Neural crest cell (in vitro differentiated cells): ENCODE data around the gene ZNF710. TPM values are rescaled to one million over a fixed set of nuclear protein-coding genes. Genes with fewer than 3 reads are reported as not detected.
A peak's percentile ranks its signal among the peaks of the same experiment; 100 is the strongest.

Experiments
- DNase-seq: peaks from one replicate; pipeline ENCODE4 v3.0.0; 2021; ENCODE audit warnings: low read depth, mixed read lengths, low spot score
- H3K27ac Mint-ChIP-seq: one replicate; pipeline ENCODE4 v1.8.0; 2021; ENCODE audit warnings: mild to moderate bottlenecking, mixed read lengths; ENCODE audit not compliant: unreplicated experiment
- H3K27me3 Mint-ChIP-seq: 2 replicates; pipeline ENCODE4 v1.8.0; 2021; ENCODE audit warnings: low read depth, mild to moderate bottlenecking, mixed read lengths
- H3K36me3 Mint-ChIP-seq: 2 replicates; pipeline ENCODE4 v1.8.0; 2021; ENCODE audit warnings: low read depth, mild to moderate bottlenecking, mixed read lengths
- H3K4me1 Mint-ChIP-seq: 2 replicates; pipeline ENCODE4 v1.8.0; 2021; ENCODE audit warnings: mixed read lengths
- H3K4me3 Mint-ChIP-seq: one replicate; pipeline ENCODE4 v1.8.0; 2021; ENCODE audit warnings: mild to moderate bottlenecking, mixed read lengths
- H3K9me3 Mint-ChIP-seq: 2 replicates; pipeline ENCODE4 v1.8.0; 2021; ENCODE audit warnings: mixed read lengths
- CTCF ChIP-seq: fragments of 200-600 bp; sonication (generic); conservative IDR thresholded peaks from 2 replicates; pipeline ENCODE4 v1.5.0; 2021; ENCODE audit warnings: antibody characterized with exemption, mild to moderate bottlenecking
- total RNA-seq: library from RNA; stranded (reverse); gene quantifications from 2 replicates; pipeline ENCODE4 v1.2.1, GENCODE V29; 2021

The ZNF710 gene
- total RNA-seq, 1 donor from 2014 or later: 64.4 TPM

- no peak for TF ChIP-seq CTCF
- Mint-ChIP-seq H3K4me3 (peak overlapping the region; percentile 41), H3K36me3 (peaks cover 20% of the 10 kb centered on the region), H3K27me3 (no peaks in the 10 kb centered on the region), H3K27ac (no peak overlapping the region), H3K4me1 (peaks cover 58% of the 10 kb centered on the region), H3K9me3 (peaks cover 2% of the 10 kb centered on the region)
- no peak for DNase-seq
These were observed 5.9 kb downstream of the ZNF710 start for GRCh38 chr15:90007076-90007460.

- Mint-ChIP-seq H3K36me3 (peaks cover 27% of the 10 kb centered on the region), H3K9me3 (peaks cover 2% of the 10 kb centered on the region), H3K4me3 (no peak overlapping the region), H3K27ac (no peak overlapping the region), H3K4me1 (peaks cover 47% of the 10 kb centered on the region), H3K27me3 (no peaks in the 10 kb centered on the region)
- TF ChIP-seq CTCF: no peak
- no peak for DNase-seq
These were observed 7.5 kb downstream of the ZNF710 start for GRCh38 chr15:90008607-90009006.

- no peak for DNase-seq
- peaks cover 31% of the 10 kb centered on the region for H3K36me3 Mint-ChIP-seq
- peak overlapping the region; percentile 32 for H3K4me3 Mint-ChIP-seq
- no peak for TF ChIP-seq CTCF
- H3K9me3 Mint-ChIP-seq: peaks cover 2% of the 10 kb centered on the region
- no peaks in the 10 kb centered on the region for H3K27me3 Mint-ChIP-seq
- H3K4me1 Mint-ChIP-seq: peaks cover 42% of the 10 kb centered on the region
- H3K27ac Mint-ChIP-seq: peak overlapping the region; percentile 83
These were observed 8.3 kb downstream of the ZNF710 start for GRCh38 chr15:90009301-90010022.

- no peak overlapping the region for H3K4me3 Mint-ChIP-seq
- DNase-seq: no peak
- H3K4me1 Mint-ChIP-seq: peaks cover 23% of the 10 kb centered on the region
- no peak overlapping the region for H3K27ac Mint-ChIP-seq
- no peak for TF ChIP-seq CTCF
- H3K9me3 Mint-ChIP-seq: peaks cover 2% of the 10 kb centered on the region
- H3K27me3 Mint-ChIP-seq: no peaks in the 10 kb centered on the region
- H3K36me3 Mint-ChIP-seq: peaks cover 31% of the 10 kb centered on the region
These were observed 10.6 kb downstream of the ZNF710 start for GRCh38 chr15:90011705-90012104.

- H3K27ac Mint-ChIP-seq: no peak overlapping the region
- H3K36me3 Mint-ChIP-seq: peaks cover 31% of the 10 kb centered on the region
- peaks cover 26% of the 10 kb centered on the region for H3K4me1 Mint-ChIP-seq
- peaks cover 2% of the 10 kb centered on the region for H3K9me3 Mint-ChIP-seq
- no peaks in the 10 kb centered on the region for H3K27me3 Mint-ChIP-seq
- H3K4me3 Mint-ChIP-seq: no peak overlapping the region
- no peak for TF ChIP-seq CTCF
- DNase-seq: no peak
These were observed 12.4 kb downstream of the ZNF710 start for GRCh38 chr15:90013503-90013937.
